Gastrocnemius medialis (tissue), 4 donors: ENCODE measurements around the gene TMEM150C.

Experiments used
- CTCF ChIP-seq, 5 experiments: fragments of 450-650 bp in 3 of 5; fragments of 200-600 bp in 2 of 5; sonication (generic) in 2 of 5; IDR thresholded peaks in 4 of 5; conservative IDR thresholded peaks in 1 of 5; 1 replicate in 4 of 5; 2 replicates in 1 of 5; pipeline ENCODE4 v1.5.1; 2016 to 2019; ENCODE audit warnings: antibody characterized with exemption in 5 of 5, mild to moderate bottlenecking in 3 of 5, moderate library complexity in 3 of 5
- POLR2A ChIP-seq, 2 donors: fragments of 450-650 bp; IDR thresholded peaks; one replicate each; pipeline ENCODE4 v1.6.1; 2017; ENCODE audit warnings: antibody characterized with exemption in 2 of 2, mild to moderate bottlenecking in 2 of 2, moderate library complexity in 2 of 2

DNA sequence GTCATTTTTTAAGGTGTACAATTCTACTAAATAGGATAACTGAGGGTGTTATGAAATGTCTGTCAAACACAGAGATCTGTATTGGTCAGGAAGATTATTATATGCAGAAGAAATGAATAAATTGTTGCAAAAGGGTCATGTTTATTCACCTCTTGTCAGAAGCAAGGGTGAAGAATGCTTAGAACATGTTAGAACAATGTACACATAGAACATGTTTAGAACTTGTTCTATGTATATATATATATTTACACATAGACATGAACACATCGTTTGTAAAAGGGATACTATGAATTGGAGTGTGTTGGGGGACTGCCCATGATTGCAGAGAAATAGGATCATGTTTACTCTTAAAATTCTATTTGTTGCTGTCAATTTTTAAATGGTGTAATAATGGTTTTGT lies 28.0 kb upstream of the TMEM150C start:
- TF ChIP-seq CTCF (IDR thresholded peaks at IDR 0.05 in 4 of 5, conservative IDR thresholded peaks at IDR 0.05 in 1 of 5) = no peak
- TF ChIP-seq POLR2A (IDR thresholded peaks at IDR 0.05) = no peak
